GM23248 (cell line): ENCODE measurements around the gene NCK2. TPM values are rescaled to one million over a fixed set of nuclear protein-coding genes. Genes with fewer than 3 reads are reported as not detected.

Source experiments
- DNase-seq: peaks from one replicate; pipeline ENCODE4 v3.0.0-alpha.2; 2015
- H2AFZ ChIP-seq: fragments of 200-600 bp; sonication (generic); 2 replicates; pipeline ENCODE4 v1.6.1; 2016; ENCODE audit warnings: antibody characterized with exemption
- H3F3A ChIP-seq: fragments of 200-600 bp; sonication (generic); 2 replicates; pipeline ENCODE4 v1.6.1; 2016; ENCODE audit warnings: mild to moderate bottlenecking, antibody characterized with exemption, mixed run types; ENCODE audit not compliant: insufficient read depth
- H3K27ac ChIP-seq: fragments of 200-600 bp; sonication (generic); 2 replicates; pipeline ENCODE4 v1.5.1; 2016; ENCODE audit warnings: mild to moderate bottlenecking
- H3K27me3 ChIP-seq: fragments of 200-600 bp; sonication (generic); replicated peaks from 2 replicates; pipeline ENCODE4 v1.6.1; 2016; ENCODE audit warnings: mild to moderate bottlenecking; ENCODE audit not compliant: insufficient read depth
- H3K36me3 ChIP-seq: fragments of 200-600 bp; sonication (generic); 2 replicates; pipeline ENCODE4 v1.6.1; 2016; ENCODE audit warnings: low read depth, mild to moderate bottlenecking
- H3K4me1 ChIP-seq: fragments of 200-600 bp; sonication (generic); 2 replicates; pipeline ENCODE4 v1.6.1; 2016; ENCODE audit warnings: mild to moderate bottlenecking; ENCODE audit not compliant: insufficient read depth
- H3K4me2 ChIP-seq: fragments of 200-600 bp; sonication (generic); one replicate; pipeline ENCODE4 v1.6.1; 2016; ENCODE audit warnings: mild to moderate bottlenecking; ENCODE audit not compliant: unreplicated experiment
- H3K4me3 ChIP-seq: fragments of 200-600 bp; sonication (generic); 2 replicates; pipeline ENCODE4 v1.5.1; 2016; ENCODE audit warnings: mild to moderate bottlenecking
- H3K79me2 ChIP-seq: fragments of 200-600 bp; sonication (generic); 2 replicates; pipeline ENCODE4 v1.6.1; 2016; ENCODE audit warnings: mild to moderate bottlenecking; ENCODE audit not compliant: insufficient read depth
- H3K9ac ChIP-seq: fragments of 200-600 bp; sonication (generic); 2 replicates; pipeline ENCODE4 v1.6.1; 2016; ENCODE audit warnings: mild to moderate bottlenecking
- H3K9me2 ChIP-seq: fragments of 200-600 bp; sonication (generic); 2 replicates; pipeline ENCODE4 v1.6.1; 2016; ENCODE audit warnings: mixed run types, mild to moderate bottlenecking, moderate library complexity; ENCODE audit not compliant: insufficient read depth
- H3K9me3 ChIP-seq: fragments of 200-600 bp; sonication (generic); one replicate; pipeline ENCODE4 v1.6.1; 2017; ENCODE audit warnings: low read depth
- H4K20me1 ChIP-seq: fragments of 200-600 bp; sonication (generic); 2 replicates; pipeline ENCODE4 v1.6.0; 2016; ENCODE audit not compliant: insufficient read depth
- EZH2 ChIP-seq: fragments of 200-600 bp; sonication (generic); IDR thresholded peaks from 2 replicates; pipeline ENCODE4 v1.6.1; 2018; ENCODE audit warnings: antibody characterized with exemption, mild to moderate bottlenecking; ENCODE audit not compliant: insufficient read depth, poor library complexity, severe bottlenecking
- EZH2phosphoT487 ChIP-seq: fragments of 200-600 bp; sonication (generic); IDR thresholded peaks from 2 replicates; pipeline ENCODE4 v1.6.1; 2018; ENCODE audit warnings: antibody characterized with exemption, moderate library complexity, mild to moderate bottlenecking, low read depth; ENCODE audit not compliant: insufficient read depth
- WGBS, 2 experiments: methylation state at CpG; one replicate each; pipeline ENCODE4 v1.1.6; 2015 to 2017; ENCODE audit warnings: low lambda C conversion rate in 2 of 2, low coverage in 1 of 2; ENCODE audit errors: missing lambda C conversion rate in 2 of 2; 5-methylcytosine and 5-hydroxymethylcytosine counted together
- in situ Hi-C: fragments of 300-500 bp; cut with MboI; formaldehyde crosslinking; loops from 2 replicates; pipeline ENCODE4 v1.15.0; 2020
- polyA plus RNA-seq: library from polyadenylated mRNA; unstranded; fragments of >200 nt; fragmentation: Nextera tagmentation; extraction: Ambion mirVana; gene quantifications from 2 replicates; pipeline ENCODE4 v1.2.1, GENCODE V29; 2016
- total RNA-seq: library from RNA; depleted of rRNA; stranded (reverse); fragments of >200 nt; shearing (Covaris generic); gene quantifications from 2 replicates; pipeline ENCODE4 v1.2.3, GENCODE V29; 2014

Gene NCK2
- total and polyA plus RNA-seq, 2 experiments from 2014 or later: 5.1 to 25.2 TPM

GRCh38 chr2:105771836-105772235, 27.1 kb downstream of the NCK2 start:
- no peak for DNase-seq
- 48 to 57% methylated on average over 9 of the region's 9 CpGs for WGBS, 2 experiments
- in situ Hi-C loops: no loop called here
- TF ChIP-seq EZH2phosphoT487: no peak
- no peak for TF ChIP-seq EZH2
- Histone ChIP-seq H4K20me1 (no peaks in the 10 kb centered on the region; the same call in 1 of the 2 replicates), H3F3A (no peaks in the 10 kb centered on the region), H3K9me2 (no peaks in the 10 kb centered on the region), H3K4me2 (no peak overlapping the region), H3K27ac (no peak overlapping the region), H3K79me2 (peaks cover 74% of the 10 kb centered on the region), H3K36me3 (no peaks in the 10 kb centered on the region), H3K9ac (no peak overlapping the region), H2AFZ (no peak overlapping the region), H3K4me1 (peaks cover 13% of the 10 kb centered on the region; the same call in 1 of the 2 replicates), H3K27me3 (no peaks in the 10 kb centered on the region), H3K9me3 (no peaks in the 10 kb centered on the region), H3K4me3 (no peak overlapping the region)

GRCh38 chr2:105772362-105772761, 27.6 kb downstream of the NCK2 start:
- no peak overlapping the region for H2AFZ ChIP-seq
- peaks cover 13% of the 10 kb centered on the region; the same call in 1 of the 2 replicates for H3K4me1 ChIP-seq
- in situ Hi-C loops: no loop called here
- DNase-seq: no peak
- no peak overlapping the region for H3K27ac ChIP-seq
- no peaks in the 10 kb centered on the region for H3K27me3 ChIP-seq
- 65 to 77% methylated on average over 5 of the region's 5 CpGs for WGBS, 2 experiments
- H3F3A ChIP-seq: no peaks in the 10 kb centered on the region
- H3K9me2 ChIP-seq: no peaks in the 10 kb centered on the region
- H3K4me2 ChIP-seq: no peak overlapping the region
- H3K9me3 ChIP-seq: no peaks in the 10 kb centered on the region
- H3K79me2 ChIP-seq: peaks cover 75% of the 10 kb centered on the region
- H3K4me3 ChIP-seq: no peak overlapping the region
- H3K9ac ChIP-seq: no peak overlapping the region
- no peaks in the 10 kb centered on the region for H3K36me3 ChIP-seq
- no peak for TF ChIP-seq EZH2
- no peak for TF ChIP-seq EZH2phosphoT487
- no peaks in the 10 kb centered on the region; the same call in 1 of the 2 replicates for H4K20me1 ChIP-seq

GRCh38 chr2:105773568-105773967, 28.9 kb downstream of the NCK2 start:
- Histone ChIP-seq H3K27me3 (no peaks in the 10 kb centered on the region), H3K27ac (no peak overlapping the region), H3K9ac (no peak overlapping the region), H3K4me1 (peaks cover 13% of the 10 kb centered on the region; the same call in 1 of the 2 replicates), H2AFZ (no peak overlapping the region), H4K20me1 (no peaks in the 10 kb centered on the region; the same call in 1 of the 2 replicates), H3K9me3 (no peaks in the 10 kb centered on the region), H3K4me2 (no peak overlapping the region), H3K36me3 (no peaks in the 10 kb centered on the region), H3K9me2 (no peaks in the 10 kb centered on the region), H3K4me3 (no peak overlapping the region), H3K79me2 (peaks cover 80% of the 10 kb centered on the region), H3F3A (no peaks in the 10 kb centered on the region)
- in situ Hi-C loops: no loop called here
- 100% methylated on average over 2 of the region's 2 CpGs for WGBS, 2 experiments
- no peak for TF ChIP-seq EZH2phosphoT487
- no peak for TF ChIP-seq EZH2
- no peak for DNase-seq

DNA sequence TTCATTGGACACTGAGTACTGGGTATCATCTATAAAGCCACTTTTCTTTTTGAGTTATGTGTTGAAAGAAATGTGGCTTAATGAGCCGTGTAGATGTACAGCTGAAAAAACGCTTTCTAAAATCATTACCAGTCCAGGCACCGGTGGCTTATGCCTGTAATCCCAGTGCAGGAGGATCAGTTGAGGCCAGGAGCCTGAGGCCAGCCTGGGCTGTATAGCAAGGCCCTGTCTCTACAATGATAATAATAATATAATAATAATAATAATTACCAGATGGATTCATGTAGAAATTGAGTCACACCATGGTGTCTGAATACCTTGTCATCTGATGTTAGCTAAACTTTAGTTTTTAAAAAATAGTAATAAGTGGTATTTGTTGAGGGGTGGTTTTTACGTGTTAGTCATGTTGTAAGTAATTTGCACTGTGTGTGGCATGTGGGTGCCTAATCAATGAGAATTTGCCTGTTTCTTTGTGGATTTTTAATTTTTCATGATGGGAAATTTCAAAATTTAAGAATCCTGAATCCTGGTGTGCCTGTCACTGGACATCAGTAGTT, 30.1 kb downstream of the NCK2 start:
- no peak overlapping the region for H3K4me2 ChIP-seq
- 86 to 89% methylated on average over 4 of the region's 4 CpGs for WGBS, 2 experiments
- H3K9me3 ChIP-seq: no peaks in the 10 kb centered on the region
- H3F3A ChIP-seq: no peaks in the 10 kb centered on the region
- no peak overlapping the region for H3K9ac ChIP-seq
- in situ Hi-C loops: no loop called here
- no peak overlapping the region for H3K4me3 ChIP-seq
- no peak overlapping the region for H3K27ac ChIP-seq
- H3K9me2 ChIP-seq: no peaks in the 10 kb centered on the region
- H3K27me3 ChIP-seq: no peaks in the 10 kb centered on the region
- no peak for DNase-seq
- H3K79me2 ChIP-seq: peaks cover 87% of the 10 kb centered on the region
- H3K4me1 ChIP-seq: 0 out of 2 replicates have a peak, but pooled peaks cover 7% of the 10 kb centered on the region
- H4K20me1 ChIP-seq: no peaks in the 10 kb centered on the region; the same call in 1 of the 2 replicates
- H2AFZ ChIP-seq: no peak overlapping the region
- TF ChIP-seq EZH2phosphoT487 (no peak), EZH2 (no peak)
- no peaks in the 10 kb centered on the region for H3K36me3 ChIP-seq
